Adrenal gland (tissue), 12 donors: ENCODE results near the gene UCN2. TPM values are rescaled to one million over a fixed set of nuclear protein-coding genes. Genes with fewer than 3 reads are reported as not detected.

Experiments
- DNase-seq, 7 donors: peaks; one replicate each; pipeline ENCODE4 v3.0.0-alpha.2; 2019 to 2020
- H3K27ac ChIP-seq, 5 donors: fragments of 200-600 bp; sonication (generic) in 4 of 5; 1 replicate in 3 of 5; 2 replicates in 2 of 5; pipeline versions ENCODE4 v1.5.1 to v1.8.0; 2016 to 2020; ENCODE audit warnings: mild to moderate bottlenecking in 1 of 5
- H3K27me3 ChIP-seq: fragments of 200-600 bp; 2 replicates; pipeline ENCODE4 v1.8.0; 2021
- H3K36me3 ChIP-seq, 2 donors: fragments of 200-600 bp; replicated peaks in 1 of 2; 1 replicate in 1 of 2; 2 replicates in 1 of 2; pipeline versions ENCODE4 v1.5.1 to v1.8.0; 2018 to 2022
- H3K4me1 ChIP-seq, 2 donors: fragments of 200-600 bp; replicated peaks in 1 of 2; 1 replicate in 1 of 2; 2 replicates in 1 of 2; pipeline versions ENCODE4 v1.5.1 to v1.8.0; 2018 to 2021
- H3K4me3 ChIP-seq, 4 donors: fragments of 200-600 bp; sonication (generic) in 3 of 4; one replicate each; pipeline ENCODE4 v1.5.1; 2016 to 2018
- H3K9me3 ChIP-seq, 3 donors: fragments of 200-600 bp; sonication (generic) in 1 of 3; replicated peaks in 1 of 3; 1 replicate in 2 of 3; 2 replicates in 1 of 3; pipeline versions ENCODE4 v1.5.1 to v1.8.0; 2016 to 2021
- POLR2A ChIP-seq, 2 donors: fragments of 450-650 bp; IDR thresholded peaks; one replicate each; pipeline ENCODE4 v1.6.1; 2017; ENCODE audit warnings: antibody characterized with exemption in 2 of 2, mild to moderate bottlenecking in 2 of 2, moderate library complexity in 1 of 2
- WGBS, 4 donors: extraction: QIAGEN DNeasy Blood & Tissue Kit in 2 of 4; methylation state at CpG; one replicate each; pipeline versions ENCODE4 v1.1.5 to v1.1.7; 2013 to 2017; 5-methylcytosine and 5-hydroxymethylcytosine counted together
- intact Hi-C, 2 donors: fragments of 100-400 bp; cut with DNase I; formaldehyde crosslinking; loops; one replicate each; pipeline versions ENCODE4 v1.14.1 to v1.15.0; 2022 to 2023
- polyA plus RNA-seq, 3 donors: library from polyadenylated mRNA; stranded (reverse); fragments of 200-250 nt in 2 of 3; fragments of 350-450 nt in 1 of 3; fragmentation: Illumina TruSeq in 1 of 3; extraction: RNeasy Lipid Tissue Mini Kit (QIAGEN cat#74804) in 1 of 3; gene quantifications; one replicate each; pipeline ENCODE4 v1.2.3, GENCODE V29; 2013 to 2014
- total RNA-seq, 9 donors: library from RNA; depleted of rRNA in 4 of 9; stranded (reverse); fragments of >200 nt in 4 of 9; fragments of 120-200 nt in 1 of 9; fragmentation: NEBNext Ultra II Directional in 1 of 9; extraction: Animal tissue kit (Norgen Biotek cat#: 25700) in 1 of 9; gene quantifications; one replicate each; pipeline versions ENCODE4 v1.1.0 to v1.2.4, GENCODE V29; 2013 to 2023
- TF ChIP-seq, protein P1 (sequence below), 6 experiments: fragments of 450-650 bp in 4 of 6; fragments of 200-600 bp in 2 of 6; sonication (generic) in 1 of 6; IDR thresholded peaks; 1 replicate in 5 of 6; 2 replicates in 1 of 6; pipeline versions ENCODE4 v1.5.1 to v1.8.0; 2016 to 2021; ENCODE audit warnings: antibody characterized with exemption in 6 of 6, mild to moderate bottlenecking in 2 of 6, moderate library complexity in 1 of 6
- donor health status: healthy with polysubstance abuse.
- donor health status: Bipolar disorder and iron deficiency.
- donor health status: DM: yes; HTN: yes; CAD: no.
- donor health status: DM: no; HTN: no; CAD: no.
- donor health status: DM: no; HTN: no; CAD: no.
- donor health status: DM: yes; HTN: yes; CAD: no.

Gene UCN2
- total and polyA plus RNA-seq, 12 donors: 0.14 to 0.32 (median 0.20) TPM; not detected in 9

DNA sequence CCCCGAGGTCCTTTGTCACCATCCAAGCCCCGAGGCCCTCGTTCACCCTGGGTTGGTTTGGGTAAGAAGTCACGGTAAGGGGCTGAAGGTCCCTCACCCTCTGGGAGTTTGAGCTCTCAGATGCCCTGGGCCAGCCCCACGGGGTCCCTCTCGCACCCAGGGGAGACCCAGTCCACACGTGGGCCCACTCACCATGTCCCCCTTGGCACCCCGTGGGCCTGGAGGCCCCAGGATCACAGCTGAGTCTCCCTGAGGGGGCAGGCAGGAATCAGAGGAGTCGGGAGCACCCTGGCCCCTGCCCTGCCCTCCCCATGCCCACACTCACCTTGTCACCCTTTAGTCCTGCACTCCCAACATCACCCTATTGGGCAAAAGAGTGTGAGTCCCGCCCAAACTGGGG lies 5.8 kb upstream of the UCN2 start:
- DNase-seq: no peak
- no peaks in the 10 kb centered on the region for H3K4me1 ChIP-seq
- no peak overlapping the region for H3K4me3 ChIP-seq
- intact Hi-C loops: no loop called here
- no peak overlapping the region for H3K27ac ChIP-seq
- TF ChIP-seq, protein P1, sequence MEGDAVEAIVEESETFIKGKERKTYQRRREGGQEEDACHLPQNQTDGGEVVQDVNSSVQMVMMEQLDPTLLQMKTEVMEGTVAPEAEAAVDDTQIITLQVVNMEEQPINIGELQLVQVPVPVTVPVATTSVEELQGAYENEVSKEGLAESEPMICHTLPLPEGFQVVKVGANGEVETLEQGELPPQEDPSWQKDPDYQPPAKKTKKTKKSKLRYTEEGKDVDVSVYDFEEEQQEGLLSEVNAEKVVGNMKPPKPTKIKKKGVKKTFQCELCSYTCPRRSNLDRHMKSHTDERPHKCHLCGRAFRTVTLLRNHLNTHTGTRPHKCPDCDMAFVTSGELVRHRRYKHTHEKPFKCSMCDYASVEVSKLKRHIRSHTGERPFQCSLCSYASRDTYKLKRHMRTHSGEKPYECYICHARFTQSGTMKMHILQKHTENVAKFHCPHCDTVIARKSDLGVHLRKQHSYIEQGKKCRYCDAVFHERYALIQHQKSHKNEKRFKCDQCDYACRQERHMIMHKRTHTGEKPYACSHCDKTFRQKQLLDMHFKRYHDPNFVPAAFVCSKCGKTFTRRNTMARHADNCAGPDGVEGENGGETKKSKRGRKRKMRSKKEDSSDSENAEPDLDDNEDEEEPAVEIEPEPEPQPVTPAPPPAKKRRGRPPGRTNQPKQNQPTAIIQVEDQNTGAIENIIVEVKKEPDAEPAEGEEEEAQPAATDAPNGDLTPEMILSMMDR (IDR thresholded peaks at IDR 0.05): no peak
- no peak for TF ChIP-seq POLR2A (IDR thresholded peaks at IDR 0.05)
- no peaks in the 10 kb centered on the region for H3K27me3 ChIP-seq
- no peaks in the 10 kb centered on the region for H3K36me3 ChIP-seq
- WGBS, 4 donors: 88 to 93% (median 90%) methylated on average over 6 to 10 of the region's 10 CpGs
- no peaks in the 10 kb centered on the region for H3K9me3 ChIP-seq

- no peak for DNase-seq
- no peak for TF ChIP-seq POLR2A (IDR thresholded peaks at IDR 0.05)
- TF ChIP-seq, protein P1 (IDR thresholded peaks at IDR 0.05): no peak
- Histone ChIP-seq H3K4me3 (no peak overlapping the region), H3K9me3 (no peaks in the 10 kb centered on the region), H3K36me3 (no peaks in the 10 kb centered on the region), H3K27ac (no peak overlapping the region), H3K27me3 (no peaks in the 10 kb centered on the region), H3K4me1 (peaks cover 0 to 3% of the 10 kb centered on the region in 2 donors)
- intact Hi-C loops: no loop called here
- 90 to 94% (median 93%) methylated on average over 7 of the region's 7 CpGs; no CpG with 5 or more reads in 1 of the 4 donors for WGBS, 4 donors
These were observed 4.9 kb upstream of the UCN2 start for GRCh38 chr3:48568476-48568875.

DNA sequence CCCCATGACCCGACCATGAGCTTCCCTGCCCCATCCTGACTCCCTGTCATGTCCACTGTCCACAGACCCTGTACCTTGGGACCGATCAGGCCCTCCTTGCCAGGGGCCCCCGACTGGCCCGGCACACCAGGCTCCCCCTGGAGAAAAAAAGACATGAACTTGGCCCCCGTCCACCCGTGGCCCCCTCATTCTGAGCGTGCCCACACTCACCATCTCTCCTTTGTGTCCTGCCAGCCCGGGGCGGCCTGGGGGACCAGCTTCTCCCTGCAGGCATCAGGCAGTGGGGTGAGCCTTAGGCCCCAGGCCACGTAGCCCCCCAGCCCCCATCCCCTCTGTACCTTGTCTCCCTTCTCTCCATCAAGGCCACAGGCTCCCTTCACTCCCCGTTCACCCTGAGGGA lies 3.9 kb upstream of the UCN2 start:
- 89 to 95% (median 90%) methylated on average over 11 of the region's 11 CpGs for WGBS, 4 donors
- Histone ChIP-seq H3K4me1 (peaks cover 0 to 3% of the 10 kb centered on the region in 2 donors), H3K4me3 (no peak overlapping the region), H3K36me3 (no peaks in the 10 kb centered on the region), H3K27me3 (no peaks in the 10 kb centered on the region), H3K27ac (no peak overlapping the region), H3K9me3 (no peaks in the 10 kb centered on the region)
- no peak for TF ChIP-seq POLR2A (IDR thresholded peaks at IDR 0.05)
- TF ChIP-seq, protein P1 (IDR thresholded peaks at IDR 0.05): no peak
- no peak for DNase-seq
- intact Hi-C loops: no loop called here

GRCh38 chr3:48567090-48567489 lies 3.5 kb upstream of the UCN2 start:
- H3K4me3 ChIP-seq: no peak overlapping the region
- H3K36me3 ChIP-seq: no peaks in the 10 kb centered on the region
- DNase-seq: no peak
- H3K9me3 ChIP-seq: no peaks in the 10 kb centered on the region
- intact Hi-C loops: no loop called here
- WGBS, 4 donors: 82 to 94% (median 91%) methylated on average over 1 to 5 of the region's 5 CpGs
- peaks cover 0 to 3% of the 10 kb centered on the region in 2 donors for H3K4me1 ChIP-seq
- H3K27ac ChIP-seq: no peak overlapping the region
- H3K27me3 ChIP-seq: no peaks in the 10 kb centered on the region
- no peak for TF ChIP-seq POLR2A (IDR thresholded peaks at IDR 0.05)
- TF ChIP-seq, protein P1 (IDR thresholded peaks at IDR 0.05): no peak
